ENCODE data around the gene CADPS2. TPM values are rescaled to one million over a fixed set of nuclear protein-coding genes. Genes with fewer than 3 reads are reported as not detected.

The CADPS2 gene
- total RNA-seq, 1 experiment from 2014 or later, result 16.4 TPM

DNA sequence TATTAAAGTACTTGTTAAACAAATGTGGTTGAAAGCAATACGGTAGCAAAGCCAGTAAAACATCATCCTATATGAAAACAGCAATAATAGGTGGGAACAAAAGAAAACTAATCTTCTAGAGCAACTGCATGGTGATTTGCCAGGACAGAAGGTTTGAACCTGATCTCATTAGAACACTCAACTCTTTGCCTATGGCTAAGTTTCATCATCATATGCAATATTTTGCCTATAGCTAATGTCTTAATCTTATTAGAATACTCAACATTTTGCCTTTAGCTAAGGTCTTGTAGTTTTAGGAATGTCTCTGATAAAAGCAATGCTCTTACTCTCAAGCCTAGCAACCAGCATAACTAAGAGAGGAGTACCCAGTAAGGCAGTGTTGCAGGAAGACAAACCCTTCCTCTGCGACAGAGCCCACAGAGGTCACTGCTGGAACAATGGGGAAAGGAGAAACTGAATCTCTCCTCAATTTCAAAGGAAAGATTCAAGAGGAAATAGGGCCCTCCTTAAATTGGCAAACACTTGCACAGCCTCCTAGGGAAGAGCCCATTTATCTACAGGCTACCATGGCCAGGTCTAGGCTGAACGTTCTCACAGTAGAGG, 38.3 kb downstream of the CADPS2 start:
- CTCF ChIA-PET, result no interaction called here
- H3K4me3 Mint-ChIP-seq (ENCODE audit: low read depth, unreplicated experiment), result no peak overlapping the region
- no peaks in the 10 kb centered on the region for H3K36me3 Mint-ChIP-seq (ENCODE audit: insufficient read depth, unreplicated experiment)
- BruUV-seq (replicated peaks), result no TSS peak
- H3K9me3 Mint-ChIP-seq (ENCODE audit: low read depth, unreplicated experiment), result peaks cover 5% of the 10 kb centered on the region
- H3K27me3 Mint-ChIP-seq (ENCODE audit: unreplicated experiment), result no peaks in the 10 kb centered on the region
- no peak for DNase-seq
- no peak for TF ChIP-seq CTCF (IDR thresholded peaks at IDR 0.05; ENCODE audit: unreplicated experiment)
- H3K4me1 Mint-ChIP-seq (ENCODE audit: low read depth, unreplicated experiment), result no peaks in the 10 kb centered on the region
- intact Hi-C loops (cut with micrococcal nuclease; ENCODE audit: unreplicated experiment), result no loop called here
- no peak overlapping the region for H3K27ac Mint-ChIP-seq (ENCODE audit: unreplicated experiment)

DNA sequence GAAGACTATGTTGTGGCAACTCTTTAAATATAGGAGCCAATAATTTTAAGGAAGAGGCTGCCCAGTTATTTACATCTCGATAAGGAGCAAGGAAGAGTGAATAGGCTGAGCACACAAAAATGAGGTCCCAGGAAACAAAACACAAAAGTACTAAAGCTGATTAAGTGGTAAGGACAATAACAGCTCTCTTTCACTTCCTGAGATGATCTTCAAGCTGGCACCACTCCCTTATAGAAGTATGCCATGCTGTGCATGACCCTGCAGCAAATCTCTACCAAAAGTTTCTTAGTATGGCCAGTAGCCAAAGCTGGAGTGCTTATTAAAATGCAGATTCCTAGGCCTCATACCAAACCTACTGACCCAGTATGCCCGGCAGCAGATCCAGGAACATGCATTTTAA, 39.7 kb downstream of the CADPS2 start:
- TF ChIP-seq CTCF (IDR thresholded peaks at IDR 0.05; ENCODE audit: unreplicated experiment), result no peak
- Mint-ChIP-seq H3K9me3 (ENCODE audit: low read depth, unreplicated experiment) (peaks cover 5% of the 10 kb centered on the region), H3K4me3 (ENCODE audit: low read depth, unreplicated experiment) (no peak overlapping the region), H3K4me1 (ENCODE audit: low read depth, unreplicated experiment) (no peaks in the 10 kb centered on the region), H3K27me3 (ENCODE audit: unreplicated experiment) (no peaks in the 10 kb centered on the region), H3K27ac (ENCODE audit: unreplicated experiment) (no peak overlapping the region), H3K36me3 (ENCODE audit: insufficient read depth, unreplicated experiment) (no peaks in the 10 kb centered on the region)
- intact Hi-C loops (cut with micrococcal nuclease; ENCODE audit: unreplicated experiment), result no loop called here
- DNase-seq, result no peak
- CTCF ChIA-PET, result no interaction called here
- BruUV-seq (replicated peaks), result no TSS peak

GRCh38 chr7:122845286-122845685, 41.0 kb downstream of the CADPS2 start:
- BruUV-seq (replicated peaks), result no TSS peak
- Mint-ChIP-seq H3K4me1 (ENCODE audit: low read depth, unreplicated experiment) (no peaks in the 10 kb centered on the region), H3K27ac (ENCODE audit: unreplicated experiment) (no peak overlapping the region), H3K27me3 (ENCODE audit: unreplicated experiment) (no peaks in the 10 kb centered on the region), H3K9me3 (ENCODE audit: low read depth, unreplicated experiment) (no peaks in the 10 kb centered on the region), H3K36me3 (ENCODE audit: insufficient read depth, unreplicated experiment) (no peaks in the 10 kb centered on the region), H3K4me3 (ENCODE audit: low read depth, unreplicated experiment) (no peak overlapping the region)
- intact Hi-C loops (cut with micrococcal nuclease; ENCODE audit: unreplicated experiment), result no loop called here
- no peak for TF ChIP-seq CTCF (IDR thresholded peaks at IDR 0.05; ENCODE audit: unreplicated experiment)
- DNase-seq, result no peak
- CTCF ChIA-PET, result no interaction called here

DNA sequence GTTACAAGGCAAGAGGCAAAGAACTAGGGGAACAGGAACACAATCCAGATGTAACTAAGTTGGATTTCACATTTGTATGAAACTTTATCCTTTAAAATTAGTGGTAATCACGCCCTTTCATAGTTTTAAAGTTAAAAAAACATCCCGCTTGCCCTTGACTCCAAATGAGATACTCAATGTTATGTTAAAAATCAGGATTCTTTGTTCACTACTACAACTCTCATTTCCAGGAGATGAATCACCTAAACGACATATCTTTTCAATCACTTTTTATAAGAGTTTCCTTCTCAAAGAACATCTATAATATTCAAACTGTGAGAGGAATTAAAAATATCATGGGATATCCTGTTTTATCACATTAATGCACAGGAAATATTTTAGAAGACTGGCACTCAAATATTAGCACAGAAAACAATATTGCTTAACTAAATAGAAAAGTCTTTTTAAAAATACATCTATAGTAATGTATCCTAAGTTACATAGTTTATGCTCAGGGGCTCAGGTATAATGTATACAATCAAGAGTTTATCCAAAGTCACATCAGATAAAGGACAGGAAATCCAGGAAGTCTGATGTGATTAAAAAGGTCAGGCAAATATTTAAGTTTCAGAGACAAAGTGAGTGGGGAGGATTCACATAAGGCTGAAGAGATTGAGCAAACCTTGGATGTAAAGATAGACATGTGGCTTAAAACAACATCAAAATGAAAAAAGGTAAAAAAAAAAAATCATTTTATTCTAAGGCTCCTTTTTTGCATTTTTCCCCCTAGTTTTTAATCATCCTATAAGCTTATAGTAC, 41.9 kb downstream of the CADPS2 start:
- BruUV-seq (replicated peaks), result no TSS peak
- Mint-ChIP-seq H3K27me3 (ENCODE audit: unreplicated experiment) (no peaks in the 10 kb centered on the region), H3K36me3 (ENCODE audit: insufficient read depth, unreplicated experiment) (no peaks in the 10 kb centered on the region), H3K9me3 (ENCODE audit: low read depth, unreplicated experiment) (no peaks in the 10 kb centered on the region), H3K27ac (ENCODE audit: unreplicated experiment) (no peak overlapping the region), H3K4me3 (ENCODE audit: low read depth, unreplicated experiment) (no peak overlapping the region), H3K4me1 (ENCODE audit: low read depth, unreplicated experiment) (no peaks in the 10 kb centered on the region)
- TF ChIP-seq CTCF (IDR thresholded peaks at IDR 0.05; ENCODE audit: unreplicated experiment), result no peak
- no peak for DNase-seq
- intact Hi-C loops (cut with micrococcal nuclease; ENCODE audit: unreplicated experiment), result no loop called here
- CTCF ChIA-PET, result no interaction called here

Measured in Calu3 (cell line).